Activated naive CD4-positive, alpha-beta T cell treated with anti-CD3 and anti-CD28 coated beads for 36 hours (primary cell): ENCODE measurements around the gene ORM2. TPM values are rescaled to one million over a fixed set of nuclear protein-coding genes. Genes with fewer than 3 reads are reported as not detected.

Experiments used
- CTCF ChIA-PET: fragments of 350-600 bp; sonication (Branson Sonifier 250); formaldehyde crosslinking; loops from one replicate; lab custom pipeline; 2021; ENCODE audit warnings: antibody characterized with exemption; lab: Charles Lee
- DNase-seq: peaks from one replicate; pipeline ENCODE4 v3.0.0-alpha.2; 2020
- H3K27ac Mint-ChIP-seq: one replicate; pipeline ENCODE4 v1.8.0; 2021; ENCODE audit warnings: mild to moderate bottlenecking, mixed read lengths
- H3K27me3 Mint-ChIP-seq: one replicate; pipeline ENCODE4 v1.8.0; 2021; ENCODE audit warnings: low read depth, mixed read lengths
- H3K36me3 Mint-ChIP-seq: one replicate; pipeline ENCODE4 v1.8.0; 2021; ENCODE audit warnings: low read depth, mixed read lengths
- H3K4me1 Mint-ChIP-seq: one replicate; pipeline ENCODE4 v1.8.0; 2021; ENCODE audit warnings: low read depth, mixed read lengths
- H3K4me3 Mint-ChIP-seq: one replicate; pipeline ENCODE4 v1.8.0; 2021; ENCODE audit warnings: mild to moderate bottlenecking, moderate library complexity, mixed read lengths
- H3K9me3 Mint-ChIP-seq: one replicate; pipeline ENCODE4 v1.8.0; 2021; ENCODE audit warnings: mixed read lengths
- intact Hi-C: fragments of 100-400 bp; cut with micrococcal nuclease; formaldehyde crosslinking; loops from one replicate; pipeline ENCODE4 v1.15.1; 2023
- total RNA-seq, 2 experiments: library from RNA; stranded (reverse); gene quantifications; one replicate each; pipeline ENCODE4 v1.2.3, GENCODE V29; 2021

The ORM2 gene
- total RNA-seq, 2 experiments from 2014 or later, result not detected

DNA sequence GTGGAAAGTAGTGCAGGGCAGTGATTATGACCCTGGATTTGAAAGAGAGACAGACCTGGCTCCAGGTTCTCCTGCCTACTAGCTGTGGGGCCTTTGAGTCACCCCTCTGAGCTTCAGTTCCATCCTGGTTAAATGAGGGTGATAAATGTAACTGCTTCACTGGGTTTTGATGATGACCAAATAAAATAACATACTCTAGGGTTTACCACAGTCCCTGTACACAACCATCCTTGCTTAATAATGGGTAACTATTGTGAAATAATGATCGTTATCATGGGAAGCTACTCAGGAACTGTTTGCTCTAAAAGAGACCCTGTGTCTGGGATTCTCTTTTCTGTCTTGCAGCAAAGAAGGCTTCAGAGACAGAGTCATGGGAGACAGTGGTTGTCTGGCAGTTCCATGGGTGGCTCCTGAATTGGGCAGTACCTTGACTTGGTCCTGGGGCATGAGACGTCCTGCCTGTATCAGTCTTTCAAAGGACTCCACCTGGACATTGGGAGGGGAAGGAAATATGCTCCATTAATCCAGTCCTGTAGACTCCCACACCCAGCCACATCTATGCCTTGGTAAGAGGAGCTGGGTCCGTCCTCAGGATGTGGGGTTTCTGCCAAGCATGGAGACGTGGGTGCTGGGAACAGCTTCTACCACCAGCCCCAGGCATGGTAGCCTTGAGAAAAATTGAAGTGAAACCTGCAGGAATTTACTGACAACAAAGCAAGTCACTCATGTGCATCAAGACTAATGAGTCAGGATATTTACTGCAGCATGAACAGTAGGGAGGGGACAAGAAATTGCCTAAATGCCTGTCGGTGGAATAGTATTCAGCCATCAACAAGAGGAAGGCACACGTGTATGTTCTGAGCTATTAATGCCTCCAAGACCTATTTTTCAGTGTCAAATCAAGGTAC lies 34.7 kb downstream of the ORM2 start:
- Mint-ChIP-seq H3K27me3 (no peaks in the 10 kb centered on the region), H3K36me3 (peaks cover 76% of the 10 kb centered on the region), H3K27ac (peak overlapping the region; percentile 94), H3K4me1 (peaks cover 73% of the 10 kb centered on the region), H3K9me3 (no peaks in the 10 kb centered on the region), H3K4me3 (no peak overlapping the region)
- CTCF ChIA-PET, result interaction anchor here (1.2 to 2.4 kb wide), 6 partner anchors 13 to 42 kb away, joined by 3 to 9 read pairs (median 6); partner anchors contain the start of gene AKNA
- DNase-seq, result no peak
- intact Hi-C loops, result no loop called here

- intact Hi-C loops, result no loop called here
- Mint-ChIP-seq H3K27ac (peak overlapping the region; percentile 94), H3K9me3 (no peaks in the 10 kb centered on the region), H3K36me3 (peaks cover 74% of the 10 kb centered on the region), H3K27me3 (no peaks in the 10 kb centered on the region), H3K4me3 (no peak overlapping the region), H3K4me1 (peaks cover 73% of the 10 kb centered on the region)
- DNase-seq, result no peak
- CTCF ChIA-PET, result interaction anchor here (0.6 to 2.4 kb wide), 6 partner anchors 13 to 1056 kb away, joined by 3 to 9 read pairs (median 4); partner anchors contain the start of gene AKNA
Observed at GRCh38 chr9:114365194-114365593, 35.5 kb downstream of the ORM2 start.

DNA sequence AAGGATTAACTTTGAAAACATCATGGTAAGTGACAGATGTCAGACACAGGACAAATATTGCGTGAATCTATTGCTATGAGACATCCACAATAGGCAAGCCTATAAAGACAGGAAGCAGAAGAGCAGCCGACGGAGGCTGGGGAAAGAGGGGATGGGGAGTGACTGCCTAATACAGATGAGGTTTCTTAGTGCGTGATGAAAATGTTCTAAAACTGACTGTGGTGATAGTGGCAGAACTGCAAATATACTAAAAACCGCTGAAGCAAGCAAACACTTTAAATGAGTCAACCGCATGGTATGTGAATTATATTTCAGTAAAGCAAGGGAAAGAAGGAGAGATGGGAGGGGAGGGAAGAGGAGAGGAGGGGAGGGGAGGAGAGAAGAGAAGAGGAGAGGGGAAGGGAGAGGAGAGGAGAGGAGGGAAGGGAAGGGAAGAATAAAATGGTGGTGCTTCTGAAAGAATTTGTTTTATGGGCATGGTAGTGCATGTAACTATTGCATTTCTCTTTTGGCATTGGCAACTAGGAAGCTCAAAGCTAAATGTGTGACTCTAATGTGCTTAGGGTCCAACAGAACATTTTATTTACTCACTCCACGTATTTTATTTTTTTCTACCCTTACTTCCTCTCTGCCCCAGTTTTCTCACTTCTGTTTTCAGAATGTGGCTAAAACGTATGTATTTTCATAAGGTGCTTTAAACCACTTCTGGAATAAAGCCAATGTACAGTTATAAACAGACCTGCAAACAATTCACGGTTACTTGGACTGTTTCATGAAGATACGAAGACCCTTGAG lies 36.9 kb downstream of the ORM2 start:
- peaks cover 70% of the 10 kb centered on the region for H3K36me3 Mint-ChIP-seq
- H3K4me1 Mint-ChIP-seq, result peaks cover 77% of the 10 kb centered on the region
- intact Hi-C loops, result loop anchor here (1.0 kb wide), 2 partner anchors 17 to 19 kb away; no protein-coding TSS in a partner anchor
- peak; percentile 70 for DNase-seq
- no peaks in the 10 kb centered on the region for H3K27me3 Mint-ChIP-seq
- H3K4me3 Mint-ChIP-seq, result peak overlapping the region; percentile 25
- CTCF ChIA-PET, result interaction anchor here (1.2 to 2.8 kb wide), 3 partner anchors 18 to 29 kb away, joined by 3 to 23 read pairs (median 9); partner anchors contain the start of gene AKNA
- H3K9me3 Mint-ChIP-seq, result no peaks in the 10 kb centered on the region
- H3K27ac Mint-ChIP-seq, result peak overlapping the region; percentile 93

DNA sequence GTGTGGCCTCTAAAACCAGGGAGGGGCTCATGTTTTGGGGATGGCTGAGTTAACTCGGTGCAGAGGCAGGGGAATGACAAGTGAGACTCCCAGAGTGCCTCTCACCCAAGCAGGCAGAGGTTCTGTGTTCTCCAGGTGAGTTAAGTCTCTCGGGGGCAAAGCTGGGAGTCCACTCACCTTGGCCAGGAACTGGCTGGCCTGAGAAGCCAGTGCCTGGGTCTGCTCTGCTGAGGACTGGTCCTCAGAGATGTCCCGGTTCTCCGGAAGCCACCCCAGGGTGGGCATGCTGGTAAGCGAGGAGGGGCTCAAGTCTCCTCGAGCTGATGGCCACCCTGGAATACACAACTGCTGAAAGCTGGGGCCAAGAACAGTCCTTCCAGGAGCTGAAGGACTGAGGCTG lies 37.7 kb downstream of the ORM2 start:
- no peaks in the 10 kb centered on the region for H3K27me3 Mint-ChIP-seq
- H3K9me3 Mint-ChIP-seq, result no peaks in the 10 kb centered on the region
- peaks cover 83% of the 10 kb centered on the region for H3K4me1 Mint-ChIP-seq
- peaks cover 74% of the 10 kb centered on the region for H3K36me3 Mint-ChIP-seq
- peak overlapping the region; percentile 93 for H3K27ac Mint-ChIP-seq
- CTCF ChIA-PET, result interaction anchor here (1.0 to 2.8 kb wide), 3 partner anchors 12 to 28 kb away, joined by 3 to 23 read pairs (median 5); no protein-coding TSS in a partner anchor
- intact Hi-C loops, result no loop called here
- H3K4me3 Mint-ChIP-seq, result no peak overlapping the region
- no peak for DNase-seq

GRCh38 chr9:114367772-114368569 lies 38.3 kb downstream of the ORM2 start:
- peak overlapping the region; percentile 93 for H3K27ac Mint-ChIP-seq
- no peak for DNase-seq
- CTCF ChIA-PET, result interaction anchor here (0.9 to 2.8 kb wide), 5 partner anchors 12 to 38 kb away, joined by 3 to 23 read pairs (median 4); no protein-coding TSS in a partner anchor
- peaks cover 87% of the 10 kb centered on the region for H3K4me1 Mint-ChIP-seq
- H3K9me3 Mint-ChIP-seq, result no peaks in the 10 kb centered on the region
- H3K4me3 Mint-ChIP-seq, result no peak overlapping the region
- intact Hi-C loops, result no loop called here
- peaks cover 75% of the 10 kb centered on the region for H3K36me3 Mint-ChIP-seq
- no peaks in the 10 kb centered on the region for H3K27me3 Mint-ChIP-seq

GRCh38 chr9:114369216-114370130 lies 39.8 kb downstream of the ORM2 start:
- no peaks in the 10 kb centered on the region for H3K9me3 Mint-ChIP-seq
- H3K36me3 Mint-ChIP-seq, result peaks cover 70% of the 10 kb centered on the region
- intact Hi-C loops, result loop anchor here (5.0 to 10.0 kb wide), 2 partner anchors 32 to 855 kb away; no protein-coding TSS in a partner anchor
- H3K4me1 Mint-ChIP-seq, result peaks cover 86% of the 10 kb centered on the region
- CTCF ChIA-PET, result interaction anchor here (0.9 to 2.8 kb wide), 3 partner anchors 14 to 36 kb away, joined by 3 to 23 read pairs (median 4); no protein-coding TSS in a partner anchor
- H3K4me3 Mint-ChIP-seq, result no peak overlapping the region
- H3K27me3 Mint-ChIP-seq, result no peaks in the 10 kb centered on the region
- peak overlapping the region; percentile 13 for H3K27ac Mint-ChIP-seq
- DNase-seq, result no peak

- CTCF ChIA-PET, result interaction anchor here (1.6 to 1.8 kb wide), 2 partner anchors 15 to 35 kb away, joined by 3 to 14 read pairs; no protein-coding TSS in a partner anchor
- H3K4me3 Mint-ChIP-seq, result no peak overlapping the region
- intact Hi-C loops, result loop anchor here (5.0 to 10.0 kb wide), 2 partner anchors 33 to 856 kb away; no protein-coding TSS in a partner anchor
- no peaks in the 10 kb centered on the region for H3K9me3 Mint-ChIP-seq
- H3K27ac Mint-ChIP-seq, result peak overlapping the region; percentile 95
- peaks cover 69% of the 10 kb centered on the region for H3K36me3 Mint-ChIP-seq
- DNase-seq, result no peak
- peaks cover 86% of the 10 kb centered on the region for H3K4me1 Mint-ChIP-seq
- H3K27me3 Mint-ChIP-seq, result no peaks in the 10 kb centered on the region
Observed at GRCh38 chr9:114370251-114370967, 40.7 kb downstream of the ORM2 start.

- Mint-ChIP-seq H3K4me1 (peaks cover 87% of the 10 kb centered on the region), H3K27me3 (no peaks in the 10 kb centered on the region), H3K4me3 (no peak overlapping the region), H3K9me3 (no peaks in the 10 kb centered on the region), H3K27ac (peak overlapping the region; percentile 95), H3K36me3 (peaks cover 69% of the 10 kb centered on the region)
- intact Hi-C loops, result loop anchor here (5.0 to 10.0 kb wide), 2 partner anchors 34 to 856 kb away; no protein-coding TSS in a partner anchor
- DNase-seq, result no peak
- CTCF ChIA-PET, result interaction anchor here (1.0 to 2.4 kb wide), 6 partner anchors 10 to 35 kb away, joined by 3 to 14 read pairs (median 5); partner anchors contain the start of gene AKNA
Observed at GRCh38 chr9:114370968-114371320, 41.3 kb downstream of the ORM2 start.

DNA sequence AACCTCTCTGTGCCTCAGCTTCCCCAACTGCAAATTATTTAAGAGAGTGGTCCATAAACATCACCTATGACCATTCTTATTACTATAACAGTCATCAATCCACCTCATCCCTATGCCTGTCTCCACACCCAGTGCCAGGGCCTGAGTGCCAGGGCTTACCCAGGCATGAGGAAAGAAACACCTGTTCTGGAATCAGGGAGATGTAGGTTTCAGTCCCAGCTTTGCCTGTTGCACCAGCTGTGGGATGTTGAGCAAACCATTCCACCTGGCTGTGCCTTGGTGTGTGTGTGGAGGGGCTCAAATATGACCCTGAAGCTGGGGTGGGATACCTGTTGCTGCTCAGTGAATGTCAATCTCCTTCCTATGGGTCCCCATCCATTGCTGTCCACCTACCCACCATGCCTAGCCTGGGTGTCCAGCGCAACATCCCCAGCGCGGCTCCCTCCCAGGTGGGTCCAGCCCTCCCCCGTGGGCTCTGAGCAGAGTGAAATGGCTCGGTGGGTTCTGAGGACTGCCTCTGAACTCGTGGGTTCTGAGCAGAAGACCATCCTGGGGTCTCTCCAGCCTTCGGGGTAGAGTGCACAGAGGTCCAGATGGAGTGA lies 41.8 kb downstream of the ORM2 start:
- Mint-ChIP-seq H3K9me3 (no peaks in the 10 kb centered on the region), H3K36me3 (peaks cover 66% of the 10 kb centered on the region), H3K4me1 (peaks cover 83% of the 10 kb centered on the region), H3K4me3 (peak overlapping the region; percentile 67), H3K27me3 (no peaks in the 10 kb centered on the region), H3K27ac (peak overlapping the region; percentile 95)
- no peak for DNase-seq
- CTCF ChIA-PET, result interaction anchor here (1.0 to 2.4 kb wide), 8 partner anchors 10 to 34 kb away, joined by 3 to 14 read pairs (median 4); partner anchors contain the start of gene AKNA
- intact Hi-C loops, result loop anchor here (5.0 to 10.0 kb wide), 2 partner anchors 34 to 857 kb away; no protein-coding TSS in a partner anchor
